H9 (cell line): ENCODE data around the gene RBSN. TPM values are rescaled to one million over a fixed set of nuclear protein-coding genes. Genes with fewer than 3 reads are reported as not detected.

ENCODE experiments used
- DNase-seq: peaks from one replicate; pipeline ENCODE4 v3.0.0-alpha.2; 2017
- H2AFZ ChIP-seq: one replicate; pipeline ENCODE4 v1.6.1; 2013; ENCODE audit warnings: mild to moderate bottlenecking, low read length, control low read depth, moderate library complexity
- H2AK5ac ChIP-seq: 2 replicates; pipeline ENCODE4 v1.6.1; 2013; ENCODE audit warnings: low read length, control low read depth, mixed read lengths; ENCODE audit not compliant: insufficient read length
- H2BK120ac ChIP-seq: one replicate; pipeline ENCODE4 v1.6.1; 2013; ENCODE audit warnings: low read depth, mild to moderate bottlenecking, low read length, control low read depth, inconsistent platforms; ENCODE audit not compliant: poor library complexity, severe bottlenecking
- H2BK12ac ChIP-seq: 2 replicates; pipeline ENCODE4 v1.6.1; 2013; ENCODE audit warnings: low read length, control low read depth, mixed read lengths, low read depth; ENCODE audit not compliant: insufficient read length
- H2BK15ac ChIP-seq: 2 replicates; pipeline ENCODE4 v1.6.1; 2013; ENCODE audit warnings: low read depth, low read length, control low read depth
- H2BK20ac ChIP-seq: one replicate; pipeline ENCODE4 v1.6.1; 2013; ENCODE audit warnings: low read depth, mild to moderate bottlenecking, low read length, control low read depth, inconsistent platforms; ENCODE audit not compliant: poor library complexity, severe bottlenecking
- H2BK5ac ChIP-seq: 2 replicates; pipeline ENCODE4 v1.6.1; 2013; ENCODE audit warnings: low read length, control low read depth, mixed read lengths; ENCODE audit not compliant: insufficient read length
- H3K14ac ChIP-seq: 2 replicates; pipeline ENCODE4 v1.6.1; 2013; ENCODE audit warnings: low read length, control low read depth; ENCODE audit not compliant: insufficient read depth
- H3K18ac ChIP-seq: 2 replicates; pipeline ENCODE4 v1.6.1; 2013; ENCODE audit warnings: low read depth, mild to moderate bottlenecking, mixed read lengths, low read length, control low read depth; ENCODE audit not compliant: insufficient read length
- H3K23ac ChIP-seq: 2 replicates; pipeline ENCODE4 v1.6.1; 2013; ENCODE audit warnings: low read length, control low read depth, mixed read lengths, low read depth; ENCODE audit not compliant: insufficient read length
- H3K23me2 ChIP-seq: 2 replicates; pipeline ENCODE4 v1.6.1; 2013; ENCODE audit warnings: low read depth, mild to moderate bottlenecking, mixed read lengths, low read length, control low read depth; ENCODE audit not compliant: insufficient read length, poor library complexity, severe bottlenecking
- H3K27ac ChIP-seq: 2 replicates; pipeline ENCODE4 v1.5.1; 2013; ENCODE audit warnings: low read length, control low read depth, mixed read lengths, low read depth; ENCODE audit not compliant: insufficient read length
- H3K27me3 ChIP-seq: 2 replicates; pipeline ENCODE4 v1.6.1; 2013; ENCODE audit warnings: low read length, control low read depth, inconsistent platforms; ENCODE audit not compliant: insufficient read depth
- H3K4ac ChIP-seq: 2 replicates; pipeline ENCODE4 v1.6.1; 2013; ENCODE audit warnings: low read depth, mild to moderate bottlenecking, control low read depth, inconsistent platforms, low read length, moderate library complexity
- H3K4me1 ChIP-seq: 2 replicates; pipeline ENCODE4 v1.6.1; 2013; ENCODE audit warnings: low read length, control low read depth, inconsistent platforms; ENCODE audit not compliant: insufficient read depth
- H3K4me2 ChIP-seq: 2 replicates; pipeline ENCODE4 v1.6.1; 2013; ENCODE audit warnings: low read length, control low read depth, mixed read lengths; ENCODE audit not compliant: insufficient read length, insufficient read depth
- H3K56ac ChIP-seq: 2 replicates; pipeline ENCODE4 v1.6.1; 2013; ENCODE audit warnings: low read depth, mild to moderate bottlenecking, mixed read lengths, low read length, control low read depth; ENCODE audit not compliant: insufficient read length
- H3K79me1 ChIP-seq: 2 replicates; pipeline ENCODE4 v1.6.1; 2013; ENCODE audit warnings: low read depth, mild to moderate bottlenecking, moderate library complexity, low read length, control low read depth, inconsistent platforms; ENCODE audit not compliant: insufficient read depth, poor library complexity, severe bottlenecking
- H3K79me2 ChIP-seq: 2 replicates; pipeline ENCODE4 v1.6.1; 2013; ENCODE audit warnings: low read length, control low read depth, inconsistent platforms; ENCODE audit not compliant: insufficient read depth
- H3K9ac ChIP-seq: 2 replicates; pipeline ENCODE4 v1.6.1; 2013; ENCODE audit warnings: low read length, control low read depth, mixed read lengths; ENCODE audit not compliant: insufficient read length; ENCODE audit errors: extremely low read depth
- H3K9me3 ChIP-seq: one replicate; pipeline ENCODE4 v1.6.1; 2013; ENCODE audit warnings: low read depth, low read length, inconsistent platforms; ENCODE audit not compliant: control insufficient read depth
- H3T11ph ChIP-seq: one replicate; pipeline ENCODE4 v1.6.1; 2013; ENCODE audit warnings: mild to moderate bottlenecking, low read length, control low read depth, inconsistent platforms
- H4K20me1 ChIP-seq: one replicate; pipeline ENCODE4 v1.6.1; 2013; ENCODE audit not compliant: control insufficient read depth, insufficient read length, insufficient read depth
- H4K5ac ChIP-seq: 2 replicates; pipeline ENCODE4 v1.6.1; 2013; ENCODE audit warnings: low read depth, mild to moderate bottlenecking, mixed read lengths, low read length, control low read depth; ENCODE audit not compliant: insufficient read length
- H4K8ac ChIP-seq: replicated peaks from 2 replicates; pipeline ENCODE4 v1.6.1; 2013; ENCODE audit warnings: low read length, control low read depth, mixed read lengths, low read depth; ENCODE audit not compliant: insufficient read length
- H4K91ac ChIP-seq: 2 replicates; pipeline ENCODE4 v1.6.1; 2013; ENCODE audit warnings: low read depth, mild to moderate bottlenecking, moderate library complexity, mixed read lengths, low read length, control low read depth; ENCODE audit not compliant: insufficient read length
- H3K27ac Mint-ChIP-seq, 3 experiments: 2 replicates in 2 of 3; 3 replicates in 1 of 3; pipeline ENCODE4 v1.8.0; 2020 to 2021; ENCODE audit warnings: mixed read lengths in 3 of 3, mild to moderate bottlenecking in 1 of 3, moderate library complexity in 1 of 3
- H3K27me3 Mint-ChIP-seq: 2 replicates; pipeline ENCODE4 v1.8.0; 2021; ENCODE audit warnings: low read depth, mild to moderate bottlenecking, moderate library complexity, mixed read lengths
- H3K36me3 Mint-ChIP-seq, 3 experiments: 2 replicates in 2 of 3; 3 replicates in 1 of 3; pipeline ENCODE4 v1.8.0; 2020 to 2021; ENCODE audit warnings: low read depth in 3 of 3, mixed read lengths in 3 of 3; ENCODE audit not compliant: insufficient read depth in 1 of 3
- H3K4me1 Mint-ChIP-seq, 2 experiments: 2 replicates each; pipeline ENCODE4 v1.8.0; 2020; ENCODE audit warnings: mixed read lengths in 2 of 2
- H3K4me3 Mint-ChIP-seq, 2 experiments: 2 replicates in 1 of 2; 3 replicates in 1 of 2; pipeline ENCODE4 v1.8.0; 2020 to 2021; ENCODE audit warnings: mild to moderate bottlenecking in 2 of 2, mixed read lengths in 2 of 2, moderate library complexity in 1 of 2
- H3K9me3 Mint-ChIP-seq, 2 experiments: 2 replicates in 1 of 2; 3 replicates in 1 of 2; pipeline ENCODE4 v1.8.0; 2020; ENCODE audit warnings: mild to moderate bottlenecking in 2 of 2, mixed read lengths in 2 of 2, moderate library complexity in 1 of 2
- WGBS: extraction: QIAGEN DNeasy Blood & Tissue Kit; methylation state at CpG from one replicate; pipeline ENCODE4 v1.1.7; 2013; ENCODE audit warnings: missing lambda C conversion rate, low lambda C conversion rate, mixed read lengths; ENCODE audit not compliant: insufficient read length; ENCODE audit errors: extremely low coverage; 5-methylcytosine and 5-hydroxymethylcytosine counted together
- total RNA-seq: library from RNA; stranded (reverse); gene quantifications from 2 replicates; pipeline ENCODE4 v1.2.1, GENCODE V29; 2021
- TF ChIP-seq, protein P1 (sequence below): fragments of 200-600 bp; sonication (generic); conservative IDR thresholded peaks from 3 replicates; pipeline ENCODE4 v1.8.0; 2021; ENCODE audit warnings: antibody characterized with exemption, mild to moderate bottlenecking

The RBSN gene
- total RNA-seq, 1 experiment from 2014 or later: 16.0 TPM

DNA sequence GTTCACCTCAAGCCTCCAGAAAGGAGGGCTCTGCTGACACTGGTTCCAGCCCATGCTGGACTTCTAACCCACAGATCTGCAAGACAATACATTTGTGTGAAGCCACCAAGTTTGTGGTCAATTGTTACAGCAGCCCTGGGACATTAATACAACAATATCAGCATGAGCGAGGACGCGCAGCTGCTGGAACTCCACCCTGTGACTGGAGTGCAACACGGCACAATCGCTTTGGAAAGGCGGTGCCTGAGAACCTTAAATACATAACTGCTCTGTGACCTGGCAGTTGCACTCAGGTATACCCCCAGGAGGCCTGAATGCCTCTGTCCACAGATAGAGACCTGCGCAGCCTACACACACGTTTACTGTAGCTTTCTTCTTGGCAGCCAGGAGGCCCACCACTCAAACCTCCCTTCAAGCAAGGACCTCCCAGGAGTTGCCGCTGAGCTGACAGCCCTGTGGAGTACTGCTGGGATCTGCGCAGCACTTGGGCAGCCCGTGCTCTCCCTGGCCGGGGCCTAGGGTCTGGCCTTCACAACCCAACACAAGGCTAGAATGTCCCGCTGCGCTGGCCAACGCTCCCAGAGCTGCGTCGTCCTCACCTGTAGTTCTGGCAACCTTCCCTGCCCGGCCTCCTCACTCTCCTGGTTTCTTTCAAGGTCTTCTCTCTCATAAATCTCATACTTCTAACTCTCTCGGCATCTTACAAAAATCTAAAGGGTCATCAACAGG lies 42.1 kb downstream of the RBSN start:
- Histone ChIP-seq H3K27me3 (no peaks in the 10 kb centered on the region), H2AK5ac (no peak overlapping the region), H3K4ac (no peak overlapping the region), H4K91ac (no peak overlapping the region), H4K8ac (no peak overlapping the region), H3T11ph (no peak overlapping the region), H2BK15ac (no peak overlapping the region), H3K23ac (no peak overlapping the region), H3K23me2 (no peaks in the 10 kb centered on the region), H2BK5ac (no peak overlapping the region), H3K14ac (no peak overlapping the region), H3K56ac (no peak overlapping the region), H3K79me1 (no peaks in the 10 kb centered on the region), H3K9ac (no peak overlapping the region), H4K5ac (no peak overlapping the region), H2BK12ac (no peak overlapping the region), H3K79me2 (peaks cover 6% of the 10 kb centered on the region; the same call in 1 of the 2 replicates), H2BK120ac (no peak overlapping the region), H2AFZ (no peak overlapping the region), H3K4me2 (no peak overlapping the region), H2BK20ac (no peak overlapping the region), H3K18ac (no peak overlapping the region), H3K9me3 (no peaks in the 10 kb centered on the region), H3K4me1 (no peaks in the 10 kb centered on the region), H4K20me1 (no peaks in the 10 kb centered on the region), H3K27ac (no peak overlapping the region)
- no CpG with 5 or more reads among the region's 19 CpGs for WGBS
- Mint-ChIP-seq H3K9me3 (peaks cover 0 to 3% of the 10 kb centered on the region in 2 experiments; a peak in 1 of 5 replicates), H3K27ac (no peak overlapping the region; a peak in 1 of 7 replicates), H3K27me3 (no peaks in the 10 kb centered on the region), H3K36me3 (peaks cover 36 to 84% (median 71%) of the 10 kb centered on the region in 3 experiments; a peak in 6 of 7 replicates), H3K4me3 (no peak overlapping the region), H3K4me1 (peaks cover 7 to 8% of the 10 kb centered on the region in 2 experiments; a peak in 3 of 4 replicates)
- DNase-seq: no peak
- TF ChIP-seq, protein P1, sequence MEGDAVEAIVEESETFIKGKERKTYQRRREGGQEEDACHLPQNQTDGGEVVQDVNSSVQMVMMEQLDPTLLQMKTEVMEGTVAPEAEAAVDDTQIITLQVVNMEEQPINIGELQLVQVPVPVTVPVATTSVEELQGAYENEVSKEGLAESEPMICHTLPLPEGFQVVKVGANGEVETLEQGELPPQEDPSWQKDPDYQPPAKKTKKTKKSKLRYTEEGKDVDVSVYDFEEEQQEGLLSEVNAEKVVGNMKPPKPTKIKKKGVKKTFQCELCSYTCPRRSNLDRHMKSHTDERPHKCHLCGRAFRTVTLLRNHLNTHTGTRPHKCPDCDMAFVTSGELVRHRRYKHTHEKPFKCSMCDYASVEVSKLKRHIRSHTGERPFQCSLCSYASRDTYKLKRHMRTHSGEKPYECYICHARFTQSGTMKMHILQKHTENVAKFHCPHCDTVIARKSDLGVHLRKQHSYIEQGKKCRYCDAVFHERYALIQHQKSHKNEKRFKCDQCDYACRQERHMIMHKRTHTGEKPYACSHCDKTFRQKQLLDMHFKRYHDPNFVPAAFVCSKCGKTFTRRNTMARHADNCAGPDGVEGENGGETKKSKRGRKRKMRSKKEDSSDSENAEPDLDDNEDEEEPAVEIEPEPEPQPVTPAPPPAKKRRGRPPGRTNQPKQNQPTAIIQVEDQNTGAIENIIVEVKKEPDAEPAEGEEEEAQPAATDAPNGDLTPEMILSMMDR: no peak
